ENCODE measurements around the gene RABGGTA.
A peak's percentile ranks its signal among the peaks of the same experiment; 100 is the strongest.

Gene RABGGTA, protein sequence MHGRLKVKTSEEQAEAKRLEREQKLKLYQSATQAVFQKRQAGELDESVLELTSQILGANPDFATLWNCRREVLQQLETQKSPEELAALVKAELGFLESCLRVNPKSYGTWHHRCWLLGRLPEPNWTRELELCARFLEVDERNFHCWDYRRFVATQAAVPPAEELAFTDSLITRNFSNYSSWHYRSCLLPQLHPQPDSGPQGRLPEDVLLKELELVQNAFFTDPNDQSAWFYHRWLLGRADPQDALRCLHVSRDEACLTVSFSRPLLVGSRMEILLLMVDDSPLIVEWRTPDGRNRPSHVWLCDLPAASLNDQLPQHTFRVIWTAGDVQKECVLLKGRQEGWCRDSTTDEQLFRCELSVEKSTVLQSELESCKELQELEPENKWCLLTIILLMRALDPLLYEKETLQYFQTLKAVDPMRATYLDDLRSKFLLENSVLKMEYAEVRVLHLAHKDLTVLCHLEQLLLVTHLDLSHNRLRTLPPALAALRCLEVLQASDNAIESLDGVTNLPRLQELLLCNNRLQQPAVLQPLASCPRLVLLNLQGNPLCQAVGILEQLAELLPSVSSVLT
- 32.7 to 41.2 (median 37.1) reads per million in 4 donors for total RNA-seq

DNA sequence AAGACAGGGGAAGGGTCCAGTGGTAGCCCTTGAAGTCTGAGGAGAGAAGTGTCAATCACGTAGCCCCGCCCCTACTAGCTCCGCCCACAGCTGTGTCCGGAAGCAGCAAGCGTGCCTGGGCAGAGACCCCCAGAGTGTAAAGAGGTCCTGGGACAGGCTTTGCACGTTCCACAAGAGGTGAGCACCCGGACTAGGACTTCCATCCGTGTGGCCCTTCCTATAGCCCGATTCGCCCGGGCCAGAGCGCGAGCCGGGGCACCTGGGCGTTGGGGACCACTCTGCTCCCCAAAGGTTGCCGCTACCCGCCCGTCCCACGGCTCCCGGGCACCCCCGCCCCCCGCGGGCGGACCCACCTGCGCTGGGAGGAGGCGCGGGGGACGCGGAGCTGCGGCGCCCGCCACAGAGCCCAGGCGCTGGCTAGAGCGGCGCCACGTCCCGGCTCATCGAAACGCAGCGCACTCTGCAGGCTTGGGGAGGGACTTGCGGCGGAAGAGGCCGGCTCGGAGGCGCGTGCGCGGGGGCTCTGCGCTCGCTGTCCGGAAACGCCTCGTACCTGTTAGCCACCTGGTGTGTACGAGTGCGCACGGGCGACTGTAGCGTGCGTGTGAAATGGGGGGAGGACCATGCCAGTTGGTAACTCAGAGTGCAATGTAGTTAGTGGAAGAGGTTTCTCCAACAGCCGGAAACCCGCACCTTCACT is at the start of gene RABGGTA:
RABGGTA (minus strand) TSS at position 464 of the 700 bp plus-strand sequence. CDS start 482 bp downstream, outside the sequence.
- peak; percentile 85 to 95 (median 89) for DNase-seq

- DNase-seq: no peak
Measured at GRCh38 chr14:24317141-24317928, 45.9 kb upstream of the RABGGTA start.

DNA sequence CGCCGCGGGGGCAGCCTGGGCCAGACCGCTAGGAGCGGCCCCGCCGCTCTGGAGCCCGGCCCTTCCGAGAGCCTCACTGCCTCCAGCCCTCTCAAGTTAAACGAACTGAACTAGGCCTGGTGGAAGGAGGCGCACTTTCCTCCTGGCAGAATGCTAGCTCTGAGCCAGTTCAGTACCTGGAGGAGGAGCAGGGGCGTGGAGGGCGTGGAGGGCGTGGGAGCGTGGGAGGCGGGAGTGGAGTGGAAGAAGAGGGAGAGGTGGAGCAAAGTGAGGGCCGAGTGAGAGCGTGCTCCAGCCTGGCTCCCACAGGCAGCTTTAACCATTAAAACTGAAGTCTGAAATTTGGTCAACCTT is 45.2 kb upstream of the RABGGTA start:
- no peak for DNase-seq

- DNase-seq: no peak
Measured at GRCh38 chr14:24315807-24316596, 44.6 kb upstream of the RABGGTA start.

- DNase-seq: no peak
Measured at GRCh38 chr14:24315243-24315806, 43.9 kb upstream of the RABGGTA start.

GRCh38 chr14:24314377-24315193 is 43.2 kb upstream of the RABGGTA start:
- DNase-seq: no peak

- DNase-seq: no peak
Measured at GRCh38 chr14:24313913-24314312, 42.5 kb upstream of the RABGGTA start.

GRCh38 chr14:24312736-24313507 is 41.5 kb upstream of the RABGGTA start:
- DNase-seq: peak in 1 of 5 donors; percentile 81

- DNase-seq: peak in 1 of 5 donors; percentile 42
Measured at GRCh38 chr14:24311837-24312615, 40.6 kb upstream of the RABGGTA start.

DNA sequence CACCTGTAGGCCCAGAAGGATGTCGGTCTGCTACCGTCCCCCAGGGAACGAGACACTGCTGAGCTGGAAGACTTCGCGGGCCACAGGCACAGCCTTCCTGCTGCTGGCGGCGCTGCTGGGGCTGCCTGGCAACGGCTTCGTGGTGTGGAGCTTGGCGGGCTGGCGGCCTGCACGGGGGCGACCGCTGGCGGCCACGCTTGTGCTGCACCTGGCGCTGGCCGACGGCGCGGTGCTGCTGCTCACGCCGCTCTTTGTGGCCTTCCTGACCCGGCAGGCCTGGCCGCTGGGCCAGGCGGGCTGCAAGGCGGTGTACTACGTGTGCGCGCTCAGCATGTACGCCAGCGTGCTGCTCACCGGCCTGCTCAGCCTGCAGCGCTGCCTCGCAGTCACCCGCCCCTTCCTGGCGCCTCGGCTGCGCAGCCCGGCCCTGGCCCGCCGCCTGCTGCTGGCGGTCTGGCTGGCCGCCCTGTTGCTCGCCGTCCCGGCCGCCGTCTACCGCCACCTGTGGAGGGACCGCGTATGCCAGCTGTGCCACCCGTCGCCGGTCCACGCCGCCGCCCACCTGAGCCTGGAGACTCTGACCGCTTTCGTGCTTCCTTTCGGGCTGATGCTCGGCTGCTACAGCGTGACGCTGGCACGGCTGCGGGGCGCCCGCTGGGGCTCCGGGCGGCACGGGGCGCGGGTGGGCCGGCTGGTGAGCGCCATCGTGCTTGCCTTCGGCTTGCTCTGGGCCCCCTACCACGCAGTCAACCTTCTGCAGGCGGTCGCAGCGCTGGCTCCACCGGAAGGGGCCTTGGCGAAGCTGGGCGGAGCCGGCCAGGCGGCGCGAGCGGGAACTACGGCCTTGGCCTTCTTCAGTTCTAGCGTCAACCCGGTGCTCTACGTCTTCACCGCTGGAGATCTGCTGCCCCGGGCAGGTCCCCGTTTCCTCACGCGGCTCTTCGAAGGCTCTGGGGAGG is 39.5 kb upstream of the RABGGTA start, which contains the start of gene LTB4R:
LTB4R (plus strand) TSS at position 857 of the 959 bp plus-strand sequence. CDS start 4,150 bp downstream, outside the sequence.
- peak; percentile 48 to 82 (median 61) for DNase-seq

DNA sequence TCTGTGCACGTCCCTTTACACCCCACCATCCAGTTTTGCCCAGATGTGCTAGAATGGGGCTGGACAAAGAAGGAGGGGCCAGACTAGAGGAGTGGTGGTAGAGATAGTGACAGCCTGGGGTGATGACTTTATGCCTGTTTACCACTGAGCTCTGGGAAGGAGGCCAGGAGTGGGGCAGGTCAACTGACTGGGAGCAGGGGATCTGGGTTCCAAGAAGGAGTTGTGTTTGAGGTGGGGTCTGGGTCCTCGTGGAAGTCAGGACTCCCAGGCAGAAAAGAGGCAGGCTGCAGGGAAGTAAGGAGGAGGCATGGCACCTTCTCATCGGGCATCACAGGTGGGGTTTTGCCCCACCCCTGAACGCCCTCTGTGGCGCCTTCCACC is 38.9 kb upstream of the RABGGTA start:
- DNase-seq: no peak

GRCh38 chr14:24309538-24310264 is 38.3 kb upstream of the RABGGTA start, which contains the start of gene LTB4R2:
TSS of gene LTB4R2 (plus strand) at chr14:24310140. CDS start at chr14:24310665, 525 bp downstream.
- no peak for DNase-seq

DNA sequence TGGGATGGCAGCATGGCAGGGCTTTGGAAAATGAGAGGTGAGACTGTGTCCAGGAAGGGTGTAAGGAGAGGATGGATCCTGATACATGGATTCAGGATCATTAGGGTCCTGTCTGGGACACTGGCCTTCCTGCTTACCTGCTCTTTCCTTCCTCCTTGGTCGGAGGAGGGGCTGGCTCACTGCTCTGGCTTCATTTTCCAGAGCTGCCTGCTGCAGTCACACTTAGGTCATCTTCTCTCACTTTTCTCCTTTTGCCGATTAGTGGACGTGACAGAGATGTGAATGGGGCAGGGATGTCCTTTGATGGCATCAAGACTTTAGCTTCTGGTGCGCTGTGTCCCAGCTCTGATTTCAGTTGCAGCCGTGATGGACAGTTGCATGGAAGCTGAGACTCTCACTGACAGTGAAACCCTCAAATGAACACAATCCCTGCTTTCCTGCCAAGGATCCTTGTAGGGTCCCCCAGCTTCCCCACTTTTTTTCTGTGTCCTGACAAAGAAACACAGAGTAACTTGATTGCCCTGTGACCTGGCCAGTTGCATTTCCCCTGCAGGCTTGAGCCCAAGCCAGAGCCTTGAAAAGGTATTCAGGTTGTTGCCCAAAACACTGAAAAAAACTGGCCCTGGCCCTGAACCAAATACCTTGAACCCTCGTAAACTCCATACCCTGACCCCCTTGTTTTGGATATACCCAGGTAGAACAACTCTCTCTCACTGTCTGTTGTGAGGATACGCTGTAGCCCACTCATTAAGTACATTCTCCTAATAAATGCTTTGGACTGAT is 37.1 kb upstream of the RABGGTA start:
- DNase-seq: no peak

GRCh38 chr14:24307575-24308341 is 36.4 kb upstream of the RABGGTA start, which contains the start of gene CIDEB:
TSS of gene CIDEB (minus strand) at chr14:24307977. CDS start at chr14:24307858, 119 bp downstream.
- DNase-seq: peak in 4 of 5 donors; percentile 37 to 50 (median 42)

DNA sequence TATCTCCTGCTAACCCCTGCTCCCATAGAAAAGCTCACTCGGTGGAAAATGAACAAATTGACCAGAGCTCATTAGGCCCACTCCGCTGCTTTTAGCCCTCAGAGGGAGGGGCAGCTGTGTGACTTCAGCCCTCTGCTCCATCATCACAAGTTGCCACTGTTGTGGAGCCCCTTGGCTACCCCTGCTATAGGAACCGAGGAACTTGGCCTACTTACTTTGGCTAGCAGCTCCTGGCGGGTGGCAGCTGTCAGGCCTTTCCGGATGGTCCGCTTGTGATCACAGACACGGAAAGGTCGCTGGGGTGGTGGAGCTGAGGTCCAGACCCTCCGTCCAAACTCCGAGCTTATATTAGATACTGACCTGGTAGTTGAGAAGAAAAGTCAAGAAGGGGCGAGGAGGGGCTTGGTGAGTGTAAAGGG is 35.8 kb upstream of the RABGGTA start:
- DNase-seq: no peak

All from T-helper 1 cell (primary cell).